Prostate gland (tissue), 2 donors: ENCODE measurements around the gene MED27.

ENCODE experiments used
- CTCF ChIP-seq, 4 experiments: fragments of 200-600 bp in 2 of 4; fragments of 450-650 bp in 2 of 4; sonication (generic) in 2 of 4; IDR thresholded peaks; 1 replicate in 3 of 4; 2 replicates in 1 of 4; pipeline ENCODE4 v1.5.1; 2016 to 2019; ENCODE audit warnings: antibody characterized with exemption in 4 of 4, mild to moderate bottlenecking in 2 of 4, moderate library complexity in 2 of 4
- POLR2A ChIP-seq: fragments of 450-650 bp; IDR thresholded peaks from one replicate; pipeline ENCODE4 v1.6.1; 2016; ENCODE audit warnings: antibody characterized with exemption, mild to moderate bottlenecking
- POLR2AphosphoS5 ChIP-seq: sonication (generic); formaldehyde crosslinking; IDR thresholded peaks from one replicate; pipeline ENCODE4 v1.6.1; 2017; ENCODE audit warnings: antibody characterized with exemption

DNA sequence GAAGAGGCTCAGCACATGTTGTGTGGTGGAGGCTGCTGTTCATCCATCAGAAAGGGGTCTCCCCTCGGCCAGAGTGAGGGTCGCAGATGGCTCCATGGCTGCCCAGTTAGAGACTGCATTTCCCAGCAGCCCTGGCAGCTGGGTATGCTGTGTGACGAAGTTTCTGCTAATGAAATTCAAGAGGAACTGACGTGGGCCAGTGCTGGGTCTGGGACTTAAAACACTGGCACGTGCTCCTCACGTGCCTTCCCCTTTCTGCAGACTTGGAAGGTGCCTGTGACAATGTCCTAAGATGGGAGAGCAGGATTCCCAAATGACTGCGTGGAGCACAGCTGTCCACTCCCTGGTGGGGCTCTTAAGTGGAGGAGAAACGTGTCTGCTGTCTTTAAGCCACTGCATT, 225.3 kb downstream of the MED27 start:
- TF ChIP-seq POLR2AphosphoS5: no peak
- no peak for TF ChIP-seq POLR2A
- no peak for TF ChIP-seq CTCF (IDR thresholded peaks at IDR 0.05)
